ENCODE measurements around the gene AAR2.

Gene AAR2

GRCh38 chr20:36246401-36246800 lies 10.1 kb downstream of the AAR2 start:
- TF ChIP-seq CTCF (IDR thresholded peaks at IDR 0.05; ENCODE audit: low read depth, low read length), result no peak

GRCh38 chr20:36248836-36249235 lies 12.6 kb downstream of the AAR2 start:
- no peak for TF ChIP-seq CTCF (IDR thresholded peaks at IDR 0.05; ENCODE audit: low read depth, low read length)
- H3K4me3 ChIP-seq (ENCODE audit: low read depth, low read length), result no peak overlapping the region

More at GRCh38 chr20:36246401-36246800, 10.1 kb downstream of the AAR2 start:
- H3K4me3 ChIP-seq (ENCODE audit: low read depth, low read length), result no peak overlapping the region

GRCh38 chr20:36249450-36249849 lies 13.2 kb downstream of the AAR2 start:
- no peak overlapping the region for H3K4me3 ChIP-seq (ENCODE audit: low read depth, low read length)
- no peak for TF ChIP-seq CTCF (IDR thresholded peaks at IDR 0.05; ENCODE audit: low read depth, low read length)

GRCh38 chr20:36251426-36251825 lies 15.1 kb downstream of the AAR2 start:
- H3K4me3 ChIP-seq (ENCODE audit: low read depth, low read length), result no peak overlapping the region
- no peak for TF ChIP-seq CTCF (IDR thresholded peaks at IDR 0.05; ENCODE audit: low read depth, low read length)

- no peak for TF ChIP-seq CTCF (IDR thresholded peaks at IDR 0.05; ENCODE audit: low read depth, low read length)
- no peak overlapping the region for H3K4me3 ChIP-seq (ENCODE audit: low read depth, low read length)
Observed at GRCh38 chr20:36252511-36252910, 16.2 kb downstream of the AAR2 start.

- no peak for TF ChIP-seq CTCF (IDR thresholded peaks at IDR 0.05; ENCODE audit: low read depth, low read length)
- H3K4me3 ChIP-seq (ENCODE audit: low read depth, low read length), result no peak overlapping the region
Observed at GRCh38 chr20:36253036-36253435, 16.8 kb downstream of the AAR2 start.

- TF ChIP-seq CTCF (IDR thresholded peaks at IDR 0.05; ENCODE audit: low read depth, low read length), result no peak
- no peak overlapping the region for H3K4me3 ChIP-seq (ENCODE audit: low read depth, low read length)
Observed at GRCh38 chr20:36254076-36254475, 17.8 kb downstream of the AAR2 start.
